Stimulated activated CD8-positive, alpha-beta memory T cell treated with anti-CD3 and anti-CD28 coated beads, Interleukin-12 subunit alpha, Interleukin-12 subunit beta, amount 100 ng/mL, for 24 hours (primary cell): ENCODE data around the gene XPO6.

Experiments used
- DNase-seq: peaks from one replicate; pipeline ENCODE4 v3.0.0-alpha.2; 2020; ENCODE audit errors: extremely low read depth

XPO6 gene

GRCh38 chr16:28156056-28156680, 55.6 kb downstream of the XPO6 start:
- DNase-seq, result no peak

- DNase-seq, result no peak
These were observed 56.5 kb downstream of the XPO6 start for GRCh38 chr16:28155293-28155692.

- no peak for DNase-seq
These were observed 60.6 kb downstream of the XPO6 start for GRCh38 chr16:28151180-28151579.

- no peak for DNase-seq
These were observed 62.5 kb downstream of the XPO6 start for GRCh38 chr16:28149011-28149888.

- no peak for DNase-seq
These were observed 65.2 kb downstream of the XPO6 start for GRCh38 chr16:28146536-28146935.

GRCh38 chr16:28145796-28146195, 66.0 kb downstream of the XPO6 start:
- no peak for DNase-seq

- DNase-seq, result peak; percentile 31
These were observed 70.8 kb downstream of the XPO6 start for GRCh38 chr16:28140788-28141618.

GRCh38 chr16:28139530-28139929, 72.2 kb downstream of the XPO6 start:
- no peak for DNase-seq

- DNase-seq, result no peak
These were observed 74.9 kb downstream of the XPO6 start for GRCh38 chr16:28136751-28137434.

- no peak for DNase-seq
These were observed 78.1 kb downstream of the XPO6 start for GRCh38 chr16:28133666-28134065.

GRCh38 chr16:28131743-28132393, 79.9 kb downstream of the XPO6 start:
- DNase-seq, result no peak

GRCh38 chr16:28131181-28131580, 80.6 kb downstream of the XPO6 start:
- DNase-seq, result no peak

GRCh38 chr16:28130099-28131088, 81.4 kb downstream of the XPO6 start:
- no peak for DNase-seq

- DNase-seq, result no peak
These were observed 84.8 kb downstream of the XPO6 start for GRCh38 chr16:28126684-28127620.

- no peak for DNase-seq
These were observed 86.2 kb downstream of the XPO6 start for GRCh38 chr16:28125592-28125991.

- DNase-seq, result no peak
These were observed 90.2 kb downstream of the XPO6 start for GRCh38 chr16:28121527-28121926.

- no peak for DNase-seq
These were observed 91.0 kb downstream of the XPO6 start for GRCh38 chr16:28120754-28121153.

GRCh38 chr16:28118637-28119036, 93.1 kb downstream of the XPO6 start:
- DNase-seq, result no peak

GRCh38 chr16:28117168-28117565, 94.6 kb downstream of the XPO6 start:
- DNase-seq, result no peak
